ENCODE results near the gene CAMKMT.

Gene CAMKMT

GRCh38 chr2:44559108-44559507 is 197.4 kb downstream of the CAMKMT start:
- TF ChIP-seq, protein P1, sequence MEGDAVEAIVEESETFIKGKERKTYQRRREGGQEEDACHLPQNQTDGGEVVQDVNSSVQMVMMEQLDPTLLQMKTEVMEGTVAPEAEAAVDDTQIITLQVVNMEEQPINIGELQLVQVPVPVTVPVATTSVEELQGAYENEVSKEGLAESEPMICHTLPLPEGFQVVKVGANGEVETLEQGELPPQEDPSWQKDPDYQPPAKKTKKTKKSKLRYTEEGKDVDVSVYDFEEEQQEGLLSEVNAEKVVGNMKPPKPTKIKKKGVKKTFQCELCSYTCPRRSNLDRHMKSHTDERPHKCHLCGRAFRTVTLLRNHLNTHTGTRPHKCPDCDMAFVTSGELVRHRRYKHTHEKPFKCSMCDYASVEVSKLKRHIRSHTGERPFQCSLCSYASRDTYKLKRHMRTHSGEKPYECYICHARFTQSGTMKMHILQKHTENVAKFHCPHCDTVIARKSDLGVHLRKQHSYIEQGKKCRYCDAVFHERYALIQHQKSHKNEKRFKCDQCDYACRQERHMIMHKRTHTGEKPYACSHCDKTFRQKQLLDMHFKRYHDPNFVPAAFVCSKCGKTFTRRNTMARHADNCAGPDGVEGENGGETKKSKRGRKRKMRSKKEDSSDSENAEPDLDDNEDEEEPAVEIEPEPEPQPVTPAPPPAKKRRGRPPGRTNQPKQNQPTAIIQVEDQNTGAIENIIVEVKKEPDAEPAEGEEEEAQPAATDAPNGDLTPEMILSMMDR (IDR thresholded peaks at IDR 0.05; ENCODE audit: control insufficient read depth, extremely low read depth, insufficient read depth): no peak
- DNase-seq (ENCODE audit: low read depth): no peak
- no peak overlapping the region for H3K4me3 ChIP-seq (ENCODE audit: low read depth, low read length)

- TF ChIP-seq, protein P1 (IDR thresholded peaks at IDR 0.05; ENCODE audit: control insufficient read depth, extremely low read depth, insufficient read depth): peak; percentile 39
- no peak for DNase-seq (ENCODE audit: low read depth)
- no peak overlapping the region for H3K4me3 ChIP-seq (ENCODE audit: low read depth, low read length)
These were observed 198.6 kb downstream of the CAMKMT start for GRCh38 chr2:44560352-44560751.

DNA sequence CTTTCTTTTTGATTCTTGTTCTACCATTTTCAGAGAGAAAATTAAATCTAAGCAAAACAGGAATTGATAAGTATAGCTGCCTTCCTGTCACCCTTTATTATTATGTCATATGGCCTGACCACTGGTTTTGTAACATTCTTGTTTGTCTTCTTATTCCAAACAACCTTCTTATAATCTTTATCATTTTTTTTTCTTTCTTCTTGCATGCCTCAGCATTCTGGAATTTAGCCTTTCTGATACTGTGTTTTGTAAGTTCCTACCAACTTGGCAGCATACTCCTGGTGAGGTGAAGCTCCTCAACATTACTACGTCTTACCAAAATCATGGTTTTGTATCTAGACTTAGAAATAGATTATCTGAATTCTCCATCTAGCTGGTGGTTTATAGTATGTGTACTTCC is 199.2 kb downstream of the CAMKMT start:
- H3K4me3 ChIP-seq (ENCODE audit: low read depth, low read length): no peak overlapping the region
- no peak for DNase-seq (ENCODE audit: low read depth)
- TF ChIP-seq, protein P1 (IDR thresholded peaks at IDR 0.05; ENCODE audit: control insufficient read depth, extremely low read depth, insufficient read depth): no peak

GRCh38 chr2:44562737-44563136 is 201.0 kb downstream of the CAMKMT start:
- no peak overlapping the region for H3K4me3 ChIP-seq (ENCODE audit: low read depth, low read length)
- TF ChIP-seq, protein P1 (IDR thresholded peaks at IDR 0.05; ENCODE audit: control insufficient read depth, extremely low read depth, insufficient read depth): no peak
- no peak for DNase-seq (ENCODE audit: low read depth)

GRCh38 chr2:44564752-44565151 is 203.0 kb downstream of the CAMKMT start:
- no peak for DNase-seq (ENCODE audit: low read depth)
- no peak overlapping the region for H3K4me3 ChIP-seq (ENCODE audit: low read depth, low read length)
- TF ChIP-seq, protein P1 (IDR thresholded peaks at IDR 0.05; ENCODE audit: control insufficient read depth, extremely low read depth, insufficient read depth): no peak

GRCh38 chr2:44566059-44566458 is 204.3 kb downstream of the CAMKMT start:
- TF ChIP-seq, protein P1 (IDR thresholded peaks at IDR 0.05; ENCODE audit: control insufficient read depth, extremely low read depth, insufficient read depth): no peak
- no peak overlapping the region for H3K4me3 ChIP-seq (ENCODE audit: low read depth, low read length)
- DNase-seq (ENCODE audit: low read depth): no peak

- no peak overlapping the region for H3K4me3 ChIP-seq (ENCODE audit: low read depth, low read length)
- DNase-seq (ENCODE audit: low read depth): no peak
- TF ChIP-seq, protein P1 (IDR thresholded peaks at IDR 0.05; ENCODE audit: control insufficient read depth, extremely low read depth, insufficient read depth): no peak
These were observed 207.7 kb downstream of the CAMKMT start for GRCh38 chr2:44569491-44569890.

All from LNCaP clone FGC (cell line).